ENCODE data around the gene EXPH5.

DNA sequence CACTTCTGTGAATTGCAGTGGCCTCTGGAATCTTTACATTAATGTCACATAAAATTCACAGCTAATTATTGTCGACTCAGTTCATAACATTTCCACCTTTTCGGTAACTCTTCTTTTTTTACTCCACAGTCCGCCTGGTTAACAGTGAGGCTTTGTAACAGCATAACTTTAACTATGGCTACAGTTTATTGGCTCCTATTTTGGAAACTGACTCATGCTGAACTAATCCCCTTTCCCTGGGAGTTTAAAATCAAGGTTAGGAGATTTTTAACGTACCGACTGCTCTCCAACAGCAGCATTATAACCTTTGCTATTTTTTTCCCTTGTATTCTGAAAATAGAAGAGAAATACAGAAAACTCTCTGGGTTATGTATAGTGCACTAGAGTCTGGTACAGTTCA, 92.2 kb downstream of the EXPH5 start:
- no peak for TF ChIP-seq CTCF (conservative IDR thresholded peaks at IDR 0.05; ENCODE audit: low read length)
- TF ChIP-seq EZH2phosphoT487 (IDR thresholded peaks at IDR 0.05; ENCODE audit: borderline replicate concordance) = no peak
